ENCODE results near the gene TTC17.
"Not testable (repeated sequence)": the region's sequence is repeated elsewhere in the genome, so short reads cannot be mapped to it uniquely, and the experiment has no call there.

Gene TTC17

DNA sequence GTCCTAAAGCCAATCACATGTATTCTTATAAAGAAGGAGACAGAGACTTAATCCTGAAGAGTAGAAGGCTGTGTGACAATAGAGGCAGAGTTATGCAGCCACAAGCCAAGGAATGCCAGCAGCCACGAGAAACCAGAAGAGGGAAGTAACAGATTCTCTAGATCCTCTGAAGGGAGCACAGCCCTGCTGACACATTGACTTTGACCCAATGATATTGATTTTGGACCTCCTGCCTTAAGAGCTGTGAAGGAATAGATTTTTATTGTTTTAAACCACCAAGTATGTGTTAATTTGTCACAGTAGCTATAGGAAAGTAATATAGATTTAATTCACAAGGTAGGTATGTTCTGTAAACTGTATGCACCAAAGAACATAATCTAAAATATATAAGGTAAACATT is 103.6 kb downstream of the TTC17 start:
- no peaks in the 10 kb centered on the region for H3K4me1 ChIP-seq (ENCODE audit: insufficient read depth, low read length, poor library complexity, severe bottlenecking)
- H3K9me2 ChIP-seq (replicated peaks; ENCODE audit: low read depth, low read length), result no peaks in the 10 kb centered on the region
- H3K9me3 ChIP-seq (ENCODE audit: insufficient read depth, low read depth, low read length), result peaks cover 7% of the 10 kb centered on the region; the same call in 1 of the 2 replicates
- no peaks in the 10 kb centered on the region for H4K20me1 ChIP-seq (ENCODE audit: insufficient read depth, low read length, poor library complexity, severe bottlenecking)
- TF ChIP-seq, protein P1, sequence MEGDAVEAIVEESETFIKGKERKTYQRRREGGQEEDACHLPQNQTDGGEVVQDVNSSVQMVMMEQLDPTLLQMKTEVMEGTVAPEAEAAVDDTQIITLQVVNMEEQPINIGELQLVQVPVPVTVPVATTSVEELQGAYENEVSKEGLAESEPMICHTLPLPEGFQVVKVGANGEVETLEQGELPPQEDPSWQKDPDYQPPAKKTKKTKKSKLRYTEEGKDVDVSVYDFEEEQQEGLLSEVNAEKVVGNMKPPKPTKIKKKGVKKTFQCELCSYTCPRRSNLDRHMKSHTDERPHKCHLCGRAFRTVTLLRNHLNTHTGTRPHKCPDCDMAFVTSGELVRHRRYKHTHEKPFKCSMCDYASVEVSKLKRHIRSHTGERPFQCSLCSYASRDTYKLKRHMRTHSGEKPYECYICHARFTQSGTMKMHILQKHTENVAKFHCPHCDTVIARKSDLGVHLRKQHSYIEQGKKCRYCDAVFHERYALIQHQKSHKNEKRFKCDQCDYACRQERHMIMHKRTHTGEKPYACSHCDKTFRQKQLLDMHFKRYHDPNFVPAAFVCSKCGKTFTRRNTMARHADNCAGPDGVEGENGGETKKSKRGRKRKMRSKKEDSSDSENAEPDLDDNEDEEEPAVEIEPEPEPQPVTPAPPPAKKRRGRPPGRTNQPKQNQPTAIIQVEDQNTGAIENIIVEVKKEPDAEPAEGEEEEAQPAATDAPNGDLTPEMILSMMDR (conservative IDR thresholded peaks at IDR 0.05; ENCODE audit: low read length), result no peak
- no peak for TF ChIP-seq EZH2phosphoT487 (IDR thresholded peaks at IDR 0.05; ENCODE audit: borderline replicate concordance)
- no peak overlapping the region for H2AFZ ChIP-seq (ENCODE audit: low read length)
- H3K27me3 ChIP-seq (ENCODE audit: insufficient read depth, low read length, poor library complexity, severe bottlenecking), result no peaks in the 10 kb centered on the region
- H3K79me2 ChIP-seq (ENCODE audit: insufficient read depth, low read length), result no peaks in the 10 kb centered on the region
- H3K9ac ChIP-seq (ENCODE audit: low read depth, low read length, poor library complexity, severe bottlenecking), result no peak overlapping the region
- H3K36me3 ChIP-seq (ENCODE audit: insufficient read depth, low read length), result peaks cover 79% of the 10 kb centered on the region; the same call in 1 of the 2 replicates
- H3K4me3 ChIP-seq (ENCODE audit: low read length, poor library complexity, severe bottlenecking), result no peak overlapping the region
- H3K4me2 ChIP-seq (ENCODE audit: low read depth, low read length, poor library complexity, severe bottlenecking), result no peak overlapping the region
- no peaks in the 10 kb centered on the region for H3F3A ChIP-seq (ENCODE audit: low read depth)

DNA sequence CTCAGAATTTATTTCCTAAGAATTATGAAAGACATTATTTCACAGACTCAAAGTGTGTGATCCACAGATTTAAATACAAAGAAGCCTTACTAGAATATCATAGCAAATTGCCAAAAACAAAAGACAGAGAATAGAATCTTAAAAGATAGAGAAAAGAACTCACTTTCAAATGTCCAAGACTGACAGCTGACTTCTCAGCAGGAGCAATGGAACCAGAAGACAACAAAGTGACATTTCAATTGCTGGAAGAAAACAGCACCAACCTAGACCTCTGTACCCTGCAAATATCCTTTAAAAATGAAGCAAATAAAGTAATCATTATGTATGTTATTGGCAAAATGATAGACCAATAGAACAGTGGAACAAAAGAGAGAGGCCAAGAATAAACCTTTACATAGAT is 109.2 kb downstream of the TTC17 start:
- no peak overlapping the region for H3K4me2 ChIP-seq (ENCODE audit: low read depth, low read length, poor library complexity, severe bottlenecking)
- TF ChIP-seq, protein P1 (conservative IDR thresholded peaks at IDR 0.05; ENCODE audit: low read length), result no peak
- no peak for TF ChIP-seq EZH2phosphoT487 (IDR thresholded peaks at IDR 0.05; ENCODE audit: borderline replicate concordance)
- no peaks in the 10 kb centered on the region for H3F3A ChIP-seq (ENCODE audit: low read depth)
- peaks cover 19% of the 10 kb centered on the region; the same call in 1 of the 2 replicates for H3K9me3 ChIP-seq (ENCODE audit: insufficient read depth, low read depth, low read length)
- H3K4me3 ChIP-seq (ENCODE audit: low read length, poor library complexity, severe bottlenecking), result no peak overlapping the region
- no peaks in the 10 kb centered on the region for H3K4me1 ChIP-seq (ENCODE audit: insufficient read depth, low read length, poor library complexity, severe bottlenecking)
- H3K27me3 ChIP-seq (ENCODE audit: insufficient read depth, low read length, poor library complexity, severe bottlenecking), result no peaks in the 10 kb centered on the region
- H3K36me3 ChIP-seq (ENCODE audit: insufficient read depth, low read length), result peaks cover 51% of the 10 kb centered on the region; the same call in 1 of the 2 replicates
- no peaks in the 10 kb centered on the region for H3K9me2 ChIP-seq (replicated peaks; ENCODE audit: low read depth, low read length)
- H4K20me1 ChIP-seq (ENCODE audit: insufficient read depth, low read length, poor library complexity, severe bottlenecking), result no peaks in the 10 kb centered on the region
- no peaks in the 10 kb centered on the region for H3K79me2 ChIP-seq (ENCODE audit: insufficient read depth, low read length)
- H3K9ac ChIP-seq (ENCODE audit: low read depth, low read length, poor library complexity, severe bottlenecking), result no peak overlapping the region
- H2AFZ ChIP-seq (ENCODE audit: low read length), result no peak overlapping the region

DNA sequence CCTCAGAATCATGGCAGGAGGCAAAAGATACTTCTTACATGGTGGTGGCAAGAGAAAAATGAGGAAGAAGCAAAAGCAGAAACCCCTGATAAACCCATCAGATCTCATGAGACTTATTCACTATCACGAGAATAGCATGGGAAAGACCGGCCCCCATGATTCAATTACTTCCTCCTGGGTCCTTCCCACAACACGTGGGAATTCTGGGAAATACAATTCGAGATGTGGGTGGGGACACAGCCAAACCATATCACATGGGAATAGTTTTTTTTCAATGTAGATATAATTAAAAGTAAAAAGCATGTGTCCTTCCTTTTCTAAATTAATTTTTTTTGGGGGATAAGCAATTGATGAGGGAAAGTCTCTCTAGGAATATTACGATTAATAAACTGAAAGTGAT is 118.8 kb downstream of the TTC17 start:
- H3K79me2 ChIP-seq (ENCODE audit: insufficient read depth, low read length); H3K9me2 ChIP-seq (replicated peaks; ENCODE audit: low read depth, low read length); H3K9ac ChIP-seq (ENCODE audit: low read depth, low read length, poor library complexity, severe bottlenecking); H3F3A ChIP-seq (ENCODE audit: low read depth); H3K27me3 ChIP-seq (ENCODE audit: insufficient read depth, low read length, poor library complexity, severe bottlenecking); H3K4me3 ChIP-seq (ENCODE audit: low read length, poor library complexity, severe bottlenecking); H2AFZ ChIP-seq (ENCODE audit: low read length); H3K4me1 ChIP-seq (ENCODE audit: insufficient read depth, low read length, poor library complexity, severe bottlenecking); H3K4me2 ChIP-seq (ENCODE audit: low read depth, low read length, poor library complexity, severe bottlenecking); H4K20me1 ChIP-seq (ENCODE audit: insufficient read depth, low read length, poor library complexity, severe bottlenecking): not testable (repeated sequence)
- H3K36me3 ChIP-seq (ENCODE audit: insufficient read depth, low read length), result peaks cover 18% of the 10 kb centered on the region; the same call in 1 of the 2 replicates
- H3K9me3 ChIP-seq (ENCODE audit: insufficient read depth, low read depth, low read length), result peaks cover 17% of the 10 kb centered on the region

DNA sequence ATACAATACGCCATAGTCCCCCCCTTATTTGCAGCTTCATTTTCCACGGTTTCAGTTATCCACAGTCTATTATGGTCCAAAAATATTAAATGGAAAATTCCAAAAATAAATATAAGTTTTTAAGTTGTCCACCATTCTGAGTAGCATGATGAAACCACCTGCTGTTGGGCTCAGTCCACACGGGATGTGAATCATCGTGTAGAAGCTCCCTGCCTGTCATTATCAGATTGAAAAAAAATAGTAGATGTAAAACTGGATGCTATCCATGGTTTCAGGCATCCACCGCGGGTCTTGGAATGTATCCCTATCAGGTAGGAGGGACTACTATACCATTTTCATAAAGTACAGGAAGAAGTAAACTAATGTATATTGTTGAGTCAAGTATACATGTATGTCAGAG is 127.4 kb downstream of the TTC17 start:
- peaks cover 24% of the 10 kb centered on the region; the same call in 1 of the 2 replicates for H3K36me3 ChIP-seq (ENCODE audit: insufficient read depth, low read length)
- H3F3A ChIP-seq (ENCODE audit: low read depth), result no peaks in the 10 kb centered on the region
- no peak overlapping the region for H2AFZ ChIP-seq (ENCODE audit: low read length)
- no peaks in the 10 kb centered on the region for H3K4me1 ChIP-seq (ENCODE audit: insufficient read depth, low read length, poor library complexity, severe bottlenecking)
- H3K9me3 ChIP-seq (ENCODE audit: insufficient read depth, low read depth, low read length), result peaks cover 6% of the 10 kb centered on the region; the same call in 1 of the 2 replicates
- H3K9ac ChIP-seq (ENCODE audit: low read depth, low read length, poor library complexity, severe bottlenecking), result no peak overlapping the region
- no peaks in the 10 kb centered on the region for H3K79me2 ChIP-seq (ENCODE audit: insufficient read depth, low read length)
- H3K27me3 ChIP-seq (ENCODE audit: insufficient read depth, low read length, poor library complexity, severe bottlenecking), result no peaks in the 10 kb centered on the region
- H3K9me2 ChIP-seq (replicated peaks; ENCODE audit: low read depth, low read length), result no peaks in the 10 kb centered on the region
- H3K4me2 ChIP-seq (ENCODE audit: low read depth, low read length, poor library complexity, severe bottlenecking), result no peak overlapping the region
- TF ChIP-seq, protein P1 (conservative IDR thresholded peaks at IDR 0.05; ENCODE audit: low read length), result no peak
- no peak for TF ChIP-seq EZH2phosphoT487 (IDR thresholded peaks at IDR 0.05; ENCODE audit: borderline replicate concordance)
- no peaks in the 10 kb centered on the region for H4K20me1 ChIP-seq (ENCODE audit: insufficient read depth, low read length, poor library complexity, severe bottlenecking)
- no peak overlapping the region for H3K4me3 ChIP-seq (ENCODE audit: low read length, poor library complexity, severe bottlenecking)

All from Loucy (cell line).